ENCODE measurements around the gene NMNAT2. TPM values are rescaled to one million over a fixed set of nuclear protein-coding genes. Genes with fewer than 3 reads are reported as not detected.

NMNAT2 gene
- total and polyA plus RNA-seq, 2 of the 13 experiments (the other 11 are each of a cell fraction or from before 2014, with no cell fraction given) = not detected

DNA sequence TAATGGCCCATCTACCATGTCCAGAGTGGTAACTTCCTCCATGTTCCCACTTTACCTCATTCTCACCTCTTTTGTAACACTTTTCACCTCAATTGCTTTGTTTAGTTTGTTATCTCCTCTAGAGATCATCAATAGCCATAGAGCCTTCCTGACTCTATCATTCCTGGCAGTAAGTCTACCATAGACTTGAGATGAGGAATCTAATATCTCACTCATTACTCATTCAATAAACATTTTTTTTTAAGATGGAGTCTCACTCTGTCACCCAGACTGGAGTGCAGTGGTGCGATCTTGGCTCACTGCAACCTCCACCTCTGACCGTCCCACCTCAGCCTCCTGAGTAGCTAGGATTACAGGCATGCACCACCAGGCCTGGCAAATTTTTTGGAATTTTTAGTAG lies 7.1 kb downstream of the NMNAT2 start:
- H2AFZ ChIP-seq (ENCODE audit: low read length) = no peak overlapping the region
- H4K20me1 ChIP-seq (ENCODE audit: insufficient read depth, low read length) = no peaks in the 10 kb centered on the region
- H3K9ac ChIP-seq (ENCODE audit: insufficient read depth, low read depth, low read length) = no peak overlapping the region
- intact Hi-C loops (cut with micrococcal nuclease; ENCODE audit: unreplicated experiment) (no loop called here), in situ Hi-C loops (cut with HindIII; ENCODE audit: extremely low pct_ligation_motif_present, low pct_unique_long_range_greater_than_20kb) (no loop called here)
- POLR2A ChIA-PET = no interaction called here
- ATAC-seq = no peak
- H3K36me3 ChIP-seq (replicated peaks in 1 of 2; ENCODE audit: control insufficient read depth in 1 of 2, insufficient read depth in 2 of 2, low read length in 2 of 2) = no peaks in the 10 kb centered on the region
- WGBS (ENCODE audit: low lambda C conversion rate) = 52% methylated on average over 2 of the region's 2 CpGs
- H3K79me2 ChIP-seq (ENCODE audit: insufficient read depth, low read length) = no peaks in the 10 kb centered on the region
- H3K27ac ChIP-seq (ENCODE audit: extremely low read length, insufficient read depth, low read length) = no peak overlapping the region
- peaks cover 0 to under 1% of the 10 kb centered on the region in 2 experiments; a peak in 1 of 5 replicates for H3K27me3 ChIP-seq (ENCODE audit: control insufficient read depth in 1 of 2, insufficient read depth in 2 of 2, low read length in 2 of 2)
- H3K4me3 ChIP-seq (replicated peaks in 1 of 3; ENCODE audit: insufficient read depth in 1 of 3, low read depth in 2 of 3, low read length in 3 of 3) = no peak overlapping the region
- H3K4me1 ChIP-seq (ENCODE audit: insufficient read depth, low read length) = no peaks in the 10 kb centered on the region
- no peaks in the 10 kb centered on the region for H3K9me3 ChIP-seq (ENCODE audit: low read length)
- TF ChIP-seq, protein P1, sequence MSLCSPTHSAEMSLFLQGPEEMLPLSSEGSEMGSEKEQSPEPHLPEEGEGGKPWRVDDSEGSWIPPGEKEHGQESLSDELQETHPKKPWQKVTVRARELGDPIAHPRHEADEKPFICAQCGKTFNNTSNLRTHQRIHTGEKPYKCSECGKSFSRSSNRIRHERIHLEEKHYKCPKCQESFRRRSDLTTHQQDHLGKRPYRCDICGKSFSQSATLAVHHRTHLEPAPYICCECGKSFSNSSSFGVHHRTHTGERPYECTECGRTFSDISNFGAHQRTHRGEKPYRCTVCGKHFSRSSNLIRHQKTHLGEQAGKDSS (CRISPR knock-in tag; IDR thresholded peaks at IDR 0.05; ENCODE audit: borderline replicate concordance, low read depth) = no peak
- no peak for TF ChIP-seq XBP1 (CRISPR knock-in tag; IDR thresholded peaks at IDR 0.05)
- TF ChIP-seq, protein P2, sequence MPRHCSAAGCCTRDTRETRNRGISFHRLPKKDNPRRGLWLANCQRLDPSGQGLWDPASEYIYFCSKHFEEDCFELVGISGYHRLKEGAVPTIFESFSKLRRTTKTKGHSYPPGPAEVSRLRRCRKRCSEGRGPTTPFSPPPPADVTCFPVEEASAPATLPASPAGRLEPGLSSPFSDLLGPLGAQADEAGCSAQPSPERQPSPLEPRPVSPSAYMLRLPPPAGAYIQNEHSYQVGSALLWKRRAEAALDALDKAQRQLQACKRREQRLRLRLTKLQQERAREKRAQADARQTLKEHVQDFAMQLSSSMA (CRISPR knock-in tag; IDR thresholded peaks at IDR 0.05) = no peak
- TF ChIP-seq, protein P3, sequence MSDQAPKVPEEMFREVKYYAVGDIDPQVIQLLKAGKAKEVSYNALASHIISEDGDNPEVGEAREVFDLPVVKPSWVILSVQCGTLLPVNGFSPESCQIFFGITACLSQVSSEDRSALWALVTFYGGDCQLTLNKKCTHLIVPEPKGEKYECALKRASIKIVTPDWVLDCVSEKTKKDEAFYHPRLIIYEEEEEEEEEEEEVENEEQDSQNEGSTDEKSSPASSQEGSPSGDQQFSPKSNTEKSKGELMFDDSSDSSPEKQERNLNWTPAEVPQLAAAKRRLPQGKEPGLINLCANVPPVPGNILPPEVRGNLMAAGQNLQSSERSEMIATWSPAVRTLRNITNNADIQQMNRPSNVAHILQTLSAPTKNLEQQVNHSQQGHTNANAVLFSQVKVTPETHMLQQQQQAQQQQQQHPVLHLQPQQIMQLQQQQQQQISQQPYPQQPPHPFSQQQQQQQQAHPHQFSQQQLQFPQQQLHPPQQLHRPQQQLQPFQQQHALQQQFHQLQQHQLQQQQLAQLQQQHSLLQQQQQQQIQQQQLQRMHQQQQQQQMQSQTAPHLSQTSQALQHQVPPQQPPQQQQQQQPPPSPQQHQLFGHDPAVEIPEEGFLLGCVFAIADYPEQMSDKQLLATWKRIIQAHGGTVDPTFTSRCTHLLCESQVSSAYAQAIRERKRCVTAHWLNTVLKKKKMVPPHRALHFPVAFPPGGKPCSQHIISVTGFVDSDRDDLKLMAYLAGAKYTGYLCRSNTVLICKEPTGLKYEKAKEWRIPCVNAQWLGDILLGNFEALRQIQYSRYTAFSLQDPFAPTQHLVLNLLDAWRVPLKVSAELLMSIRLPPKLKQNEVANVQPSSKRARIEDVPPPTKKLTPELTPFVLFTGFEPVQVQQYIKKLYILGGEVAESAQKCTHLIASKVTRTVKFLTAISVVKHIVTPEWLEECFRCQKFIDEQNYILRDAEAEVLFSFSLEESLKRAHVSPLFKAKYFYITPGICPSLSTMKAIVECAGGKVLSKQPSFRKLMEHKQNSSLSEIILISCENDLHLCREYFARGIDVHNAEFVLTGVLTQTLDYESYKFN (CRISPR knock-in tag; conservative IDR thresholded peaks at IDR 0.05) = no peak
- TF ChIP-seq, protein P4, sequence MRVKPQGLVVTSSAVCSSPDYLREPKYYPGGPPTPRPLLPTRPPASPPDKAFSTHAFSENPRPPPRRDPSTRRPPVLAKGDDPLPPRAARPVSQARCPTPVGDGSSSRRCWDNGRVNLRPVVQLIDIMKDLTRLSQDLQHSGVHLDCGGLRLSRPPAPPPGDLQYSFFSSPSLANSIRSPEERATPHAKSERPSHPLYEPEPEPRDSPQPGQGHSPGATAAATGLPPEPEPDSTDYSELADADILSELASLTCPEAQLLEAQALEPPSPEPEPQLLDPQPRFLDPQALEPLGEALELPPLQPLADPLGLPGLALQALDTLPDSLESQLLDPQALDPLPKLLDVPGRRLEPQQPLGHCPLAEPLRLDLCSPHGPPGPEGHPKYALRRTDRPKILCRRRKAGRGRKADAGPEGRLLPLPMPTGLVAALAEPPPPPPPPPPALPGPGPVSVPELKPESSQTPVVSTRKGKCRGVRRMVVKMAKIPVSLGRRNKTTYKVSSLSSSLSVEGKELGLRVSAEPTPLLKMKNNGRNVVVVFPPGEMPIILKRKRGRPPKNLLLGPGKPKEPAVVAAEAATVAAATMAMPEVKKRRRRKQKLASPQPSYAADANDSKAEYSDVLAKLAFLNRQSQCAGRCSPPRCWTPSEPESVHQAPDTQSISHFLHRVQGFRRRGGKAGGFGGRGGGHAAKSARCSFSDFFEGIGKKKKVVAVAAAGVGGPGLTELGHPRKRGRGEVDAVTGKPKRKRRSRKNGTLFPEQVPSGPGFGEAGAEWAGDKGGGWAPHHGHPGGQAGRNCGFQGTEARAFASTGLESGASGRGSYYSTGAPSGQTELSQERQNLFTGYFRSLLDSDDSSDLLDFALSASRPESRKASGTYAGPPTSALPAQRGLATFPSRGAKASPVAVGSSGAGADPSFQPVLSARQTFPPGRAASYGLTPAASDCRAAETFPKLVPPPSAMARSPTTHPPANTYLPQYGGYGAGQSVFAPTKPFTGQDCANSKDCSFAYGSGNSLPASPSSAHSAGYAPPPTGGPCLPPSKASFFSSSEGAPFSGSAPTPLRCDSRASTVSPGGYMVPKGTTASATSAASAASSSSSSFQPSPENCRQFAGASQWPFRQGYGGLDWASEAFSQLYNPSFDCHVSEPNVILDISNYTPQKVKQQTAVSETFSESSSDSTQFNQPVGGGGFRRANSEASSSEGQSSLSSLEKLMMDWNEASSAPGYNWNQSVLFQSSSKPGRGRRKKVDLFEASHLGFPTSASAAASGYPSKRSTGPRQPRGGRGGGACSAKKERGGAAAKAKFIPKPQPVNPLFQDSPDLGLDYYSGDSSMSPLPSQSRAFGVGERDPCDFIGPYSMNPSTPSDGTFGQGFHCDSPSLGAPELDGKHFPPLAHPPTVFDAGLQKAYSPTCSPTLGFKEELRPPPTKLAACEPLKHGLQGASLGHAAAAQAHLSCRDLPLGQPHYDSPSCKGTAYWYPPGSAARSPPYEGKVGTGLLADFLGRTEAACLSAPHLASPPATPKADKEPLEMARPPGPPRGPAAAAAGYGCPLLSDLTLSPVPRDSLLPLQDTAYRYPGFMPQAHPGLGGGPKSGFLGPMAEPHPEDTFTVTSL (CRISPR knock-in tag; IDR thresholded peaks at IDR 0.05; ENCODE audit: borderline replicate concordance) = no peak
- FAIRE-seq = no peak
- no peak overlapping the region for H3K4me2 ChIP-seq (ENCODE audit: low read depth, low read length)
- no TSS peak for BruUV-seq (replicated peaks)
- DNase-seq (ENCODE audit: low spot score) = no peak
- CTCF ChIA-PET (ENCODE audit: low intra/inter-chr PET ratio, low total read pairs) = no interaction called here

All from HepG2 (cell line).